Stimulated activated naive B cell treated with anti-CD40 and anti-IgM and Interleukin-4, amounts not matched to agents 10 μg/mL and 1 μg/mL and 100 μg/mL, for 72 hours (primary cell): ENCODE measurements around the gene DNAAF1.

Source experiments
- ATAC-seq, 2 donors: fragments of 150-1000 bp; cut with Tn5 transposase; replicated peaks; 2 replicates each; pipeline ENCODE4 v1.10.0; 2021; ENCODE audit warnings: moderate library complexity in 1 of 2
- DNase-seq: peaks from one replicate; pipeline ENCODE4 v3.0.0; 2021
- H3K27ac Mint-ChIP-seq: one replicate; pipeline ENCODE4 v1.8.0; 2022; ENCODE audit warnings: mild to moderate bottlenecking, mixed read lengths
- H3K27me3 Mint-ChIP-seq, 2 donors: one replicate each; pipeline ENCODE4 v1.8.0; 2022; ENCODE audit warnings: mixed read lengths in 2 of 2
- H3K36me3 Mint-ChIP-seq, 2 donors: one replicate each; pipeline ENCODE4 v1.8.0; 2022; ENCODE audit warnings: mixed read lengths in 2 of 2, mild to moderate bottlenecking in 1 of 2
- H3K4me1 Mint-ChIP-seq, 2 donors: one replicate each; pipeline ENCODE4 v1.8.0; 2022; ENCODE audit warnings: mixed read lengths in 2 of 2, mild to moderate bottlenecking in 1 of 2
- H3K4me3 Mint-ChIP-seq, 2 donors: one replicate each; pipeline ENCODE4 v1.8.0; 2022; ENCODE audit warnings: mild to moderate bottlenecking in 2 of 2, mixed read lengths in 2 of 2, moderate library complexity in 1 of 2
- H3K9me3 Mint-ChIP-seq, 2 donors: one replicate each; pipeline ENCODE4 v1.8.0; 2022; ENCODE audit warnings: mixed read lengths in 2 of 2, mild to moderate bottlenecking in 1 of 2

DNAAF1 gene

DNA sequence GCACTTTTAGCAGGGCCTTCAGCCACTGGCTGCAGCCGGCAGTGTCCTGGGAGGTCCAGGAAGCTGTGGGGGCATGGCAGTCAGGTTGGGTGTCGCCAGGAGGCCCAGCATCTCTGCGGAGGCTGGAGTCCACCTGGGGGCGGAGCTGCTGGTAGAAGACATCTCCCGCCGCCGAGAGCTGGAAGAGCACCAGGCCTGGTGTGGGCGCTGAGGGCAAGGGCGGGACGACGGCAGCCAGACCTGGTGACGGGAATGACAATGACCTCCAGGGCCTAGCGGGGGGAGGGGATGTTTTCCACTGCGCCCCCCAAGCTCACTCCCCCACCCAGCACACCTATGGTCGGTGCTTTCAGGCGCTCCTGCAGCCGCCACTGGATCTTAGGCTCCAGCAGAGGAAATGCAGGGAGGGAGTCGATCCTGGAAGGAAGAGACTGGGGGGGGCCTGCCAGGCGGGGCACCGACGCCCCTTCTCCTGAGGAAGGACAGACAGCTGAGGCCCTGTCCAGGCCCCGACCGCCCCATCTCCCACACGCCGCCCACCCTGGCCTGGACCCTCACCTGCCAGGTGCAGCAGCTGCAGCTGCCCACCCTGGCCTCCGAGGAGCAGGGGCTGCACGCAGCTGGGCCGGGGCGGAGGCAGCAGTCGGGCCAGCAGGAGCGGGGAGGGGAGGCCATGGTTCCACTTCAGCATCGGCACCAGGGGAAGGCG, 34.7 kb downstream of the DNAAF1 start:
- DNase-seq, result no peak
- no peak for ATAC-seq
- Mint-ChIP-seq H3K9me3 (no peaks in the 10 kb centered on the region), H3K27ac (no peak overlapping the region), H3K4me3 (no peak overlapping the region), H3K36me3 (peaks cover 27 to 48% of the 10 kb centered on the region in 2 donors), H3K27me3 (peaks cover 0 to under 1% of the 10 kb centered on the region in 2 donors), H3K4me1 (peaks cover 20 to 35% of the 10 kb centered on the region in 2 donors)

- no peaks in the 10 kb centered on the region for H3K27me3 Mint-ChIP-seq
- DNase-seq, result no peak
- H3K36me3 Mint-ChIP-seq, result peaks cover 34 to 54% of the 10 kb centered on the region in 2 donors
- no peaks in the 10 kb centered on the region for H3K9me3 Mint-ChIP-seq
- no peak overlapping the region for H3K4me3 Mint-ChIP-seq
- H3K27ac Mint-ChIP-seq, result peak overlapping the region; percentile 56
- peaks cover 19 to 36% of the 10 kb centered on the region in 2 donors for H3K4me1 Mint-ChIP-seq
- no peak for ATAC-seq
Observed at GRCh38 chr16:84180519-84181140, 35.5 kb downstream of the DNAAF1 start.

GRCh38 chr16:84181144-84181915, 36.2 kb downstream of the DNAAF1 start:
- ATAC-seq (no peak), DNase-seq (no peak)
- Mint-ChIP-seq H3K27me3 (no peaks in the 10 kb centered on the region), H3K4me3 (no peak overlapping the region), H3K4me1 (peaks cover 18 to 37% of the 10 kb centered on the region in 2 donors), H3K9me3 (no peaks in the 10 kb centered on the region), H3K36me3 (peaks cover 34 to 54% of the 10 kb centered on the region in 2 donors), H3K27ac (peak overlapping the region; percentile 56)

- H3K27me3 Mint-ChIP-seq, result no peaks in the 10 kb centered on the region
- H3K36me3 Mint-ChIP-seq, result peaks cover 36 to 57% of the 10 kb centered on the region in 2 donors
- no peak for ATAC-seq
- H3K4me3 Mint-ChIP-seq, result no peak overlapping the region
- H3K4me1 Mint-ChIP-seq, result peaks cover 20 to 37% of the 10 kb centered on the region in 2 donors
- H3K27ac Mint-ChIP-seq, result no peak overlapping the region
- DNase-seq, result no peak
- no peaks in the 10 kb centered on the region for H3K9me3 Mint-ChIP-seq
Observed at GRCh38 chr16:84182104-84182503, 37.0 kb downstream of the DNAAF1 start.

GRCh38 chr16:84182680-84183571, 37.8 kb downstream of the DNAAF1 start:
- H3K27ac Mint-ChIP-seq, result peak overlapping the region; percentile 59
- H3K4me1 Mint-ChIP-seq, result peaks cover 18 to 31% of the 10 kb centered on the region in 2 donors
- DNase-seq, result no peak
- ATAC-seq, result no peak
- no peaks in the 10 kb centered on the region for H3K27me3 Mint-ChIP-seq
- peaks cover 36 to 53% of the 10 kb centered on the region in 2 donors for H3K36me3 Mint-ChIP-seq
- H3K9me3 Mint-ChIP-seq, result no peaks in the 10 kb centered on the region
- no peak overlapping the region for H3K4me3 Mint-ChIP-seq

DNA sequence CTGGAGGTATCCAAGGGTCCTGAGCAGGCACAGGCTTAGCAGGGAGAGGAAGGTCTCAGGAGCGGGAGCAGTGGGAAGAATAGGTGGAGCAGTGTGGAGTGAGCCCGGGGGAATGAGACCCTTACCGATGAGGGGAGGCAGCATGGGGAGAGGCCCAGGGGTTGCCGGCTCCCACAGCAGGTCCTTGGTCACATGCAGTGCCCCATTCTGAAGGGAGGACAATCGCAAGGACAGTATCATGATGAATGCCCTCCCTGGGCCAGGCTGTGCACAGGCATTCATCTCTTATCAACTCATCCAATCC, 38.4 kb downstream of the DNAAF1 start:
- H3K4me1 Mint-ChIP-seq, result peaks cover 16 to 25% of the 10 kb centered on the region in 2 donors
- H3K4me3 Mint-ChIP-seq, result no peak overlapping the region
- H3K36me3 Mint-ChIP-seq, result peaks cover 32 to 47% of the 10 kb centered on the region in 2 donors
- ATAC-seq, result no peak
- H3K27me3 Mint-ChIP-seq, result no peaks in the 10 kb centered on the region
- DNase-seq, result no peak
- H3K9me3 Mint-ChIP-seq, result no peaks in the 10 kb centered on the region
- peak overlapping the region; percentile 59 for H3K27ac Mint-ChIP-seq

DNA sequence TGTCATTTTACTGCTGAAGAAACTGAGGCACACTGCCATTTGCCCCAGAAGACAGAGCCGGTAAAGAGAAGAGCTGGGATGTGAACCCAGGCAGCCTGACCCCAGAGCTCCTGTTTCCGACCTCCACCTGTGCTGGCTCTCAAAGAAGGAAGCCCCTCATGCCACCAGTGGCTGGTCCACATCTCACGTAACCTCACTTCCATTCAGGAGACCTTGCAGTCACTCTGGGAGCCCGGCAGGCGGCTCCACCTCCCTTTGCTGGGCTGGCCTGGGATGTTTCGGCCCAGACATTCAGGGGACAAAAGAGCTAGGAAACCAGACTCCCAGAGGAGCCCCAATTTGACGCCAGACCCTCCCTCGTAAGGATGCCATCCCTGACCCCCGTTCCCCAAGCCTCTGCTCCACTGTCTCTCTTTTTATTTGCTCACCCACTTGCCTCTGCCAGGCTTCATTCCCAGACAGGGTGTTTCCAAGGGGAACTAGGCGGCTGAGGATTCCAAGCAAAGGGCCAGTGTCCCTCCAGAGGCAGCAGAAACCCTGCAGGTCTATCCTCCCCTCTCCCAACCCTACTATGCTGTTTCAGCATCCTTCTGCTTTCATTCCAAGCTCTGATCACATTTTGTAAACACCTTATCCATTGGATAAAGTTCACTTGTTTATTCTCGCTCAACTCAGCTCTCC, 38.9 kb downstream of the DNAAF1 start:
- no peak for ATAC-seq
- no peak for DNase-seq
- Mint-ChIP-seq H3K27me3 (no peaks in the 10 kb centered on the region), H3K9me3 (no peaks in the 10 kb centered on the region), H3K4me1 (peaks cover 15 to 25% of the 10 kb centered on the region in 2 donors), H3K4me3 (no peak overlapping the region), H3K27ac (no peak overlapping the region), H3K36me3 (peaks cover 29 to 43% of the 10 kb centered on the region in 2 donors)

- H3K4me3 Mint-ChIP-seq, result peak overlapping the region; percentile 73 to 97
- DNase-seq, result no peak
- H3K9me3 Mint-ChIP-seq, result no peaks in the 10 kb centered on the region
- no peaks in the 10 kb centered on the region for H3K27me3 Mint-ChIP-seq
- no peak for ATAC-seq
- peaks cover 15 to 25% of the 10 kb centered on the region in 2 donors for H3K4me1 Mint-ChIP-seq
- H3K36me3 Mint-ChIP-seq, result peaks cover 29 to 40% of the 10 kb centered on the region in 2 donors
- peak overlapping the region; percentile 38 for H3K27ac Mint-ChIP-seq
Observed at GRCh38 chr16:84184775-84185174, 39.7 kb downstream of the DNAAF1 start.

DNA sequence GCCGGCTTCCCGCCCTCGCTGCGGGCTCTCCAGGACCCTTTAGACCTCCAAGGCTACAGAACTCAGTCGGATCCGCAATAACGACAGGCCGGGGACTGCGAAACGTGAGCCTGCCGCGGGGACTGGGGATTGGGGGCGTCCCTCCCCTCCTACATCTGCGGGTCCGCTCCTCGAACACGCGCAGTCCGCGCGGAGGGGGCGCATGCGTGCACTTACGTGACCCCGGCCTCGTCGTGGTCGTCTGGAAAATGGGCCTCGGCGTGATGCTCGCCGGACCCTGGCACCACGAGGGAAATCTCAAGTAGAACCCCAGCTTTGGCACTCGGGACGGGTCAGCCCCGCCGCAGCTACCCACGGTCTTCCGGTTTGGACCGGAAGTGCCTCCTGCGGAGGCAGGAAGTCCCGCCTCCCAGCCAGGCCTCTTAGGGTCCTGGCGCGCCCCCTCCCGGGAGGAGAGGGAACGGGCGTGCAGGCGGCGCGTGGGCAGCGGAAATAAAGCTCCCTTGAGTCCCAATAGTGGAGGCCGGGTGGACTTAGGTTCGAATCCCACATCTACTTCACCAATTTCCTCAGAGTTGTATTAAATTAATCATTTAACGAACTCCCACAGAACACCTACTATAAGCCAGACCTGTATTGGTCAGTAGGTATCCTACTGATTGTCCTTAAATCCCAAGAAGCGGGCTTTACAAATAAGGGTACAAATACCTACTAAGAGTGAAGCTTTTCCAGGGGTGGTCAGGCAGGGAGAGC, 41.8 kb downstream of the DNAAF1 start, which contains the start of gene TAF1C:
Gene TAF1C, minus strand, starts transcription at position 373 of the 753 bp plus-strand sequence. CDS start 2,069 bp downstream, outside the sequence.
- peak within 1 kb of the TSS; percentile 97 for H3K4me3 Mint-ChIP-seq
- H3K36me3 Mint-ChIP-seq, result peaks cover 26 to 29% of the 10 kb centered on the region in 2 donors
- ATAC-seq (peak; percentile 97 to 98), DNase-seq (peak; percentile 87)
- peaks cover 15 to 25% of the 10 kb centered on the region in 2 donors for H3K4me1 Mint-ChIP-seq
- H3K27me3 Mint-ChIP-seq, result no peaks in the 10 kb centered on the region
- no peaks in the 10 kb centered on the region for H3K9me3 Mint-ChIP-seq
- peak within 1 kb of the TSS; percentile 98 for H3K27ac Mint-ChIP-seq

- Mint-ChIP-seq H3K4me3 (no peak within 1 kb of the TSS), H3K27ac (no peak within 1 kb of the TSS), H3K9me3 (no peaks in the 10 kb centered on the region), H3K36me3 (peaks cover 2 to 3% of the 10 kb centered on the region in 2 donors), H3K27me3 (peaks cover 0 to 10% of the 10 kb centered on the region in 2 donors), H3K4me1 (peaks cover 12 to 23% of the 10 kb centered on the region in 2 donors)
- DNase-seq (no peak), ATAC-seq (no peak)
Observed at GRCh38 chr16:84190731-84191388, 45.8 kb downstream of the DNAAF1 start, which contains the start of gene ADAD2. Gene ADAD2 (plus strand): TSS chr16:84191157. CDS start chr16:84191231, 74 bp downstream.

DNA sequence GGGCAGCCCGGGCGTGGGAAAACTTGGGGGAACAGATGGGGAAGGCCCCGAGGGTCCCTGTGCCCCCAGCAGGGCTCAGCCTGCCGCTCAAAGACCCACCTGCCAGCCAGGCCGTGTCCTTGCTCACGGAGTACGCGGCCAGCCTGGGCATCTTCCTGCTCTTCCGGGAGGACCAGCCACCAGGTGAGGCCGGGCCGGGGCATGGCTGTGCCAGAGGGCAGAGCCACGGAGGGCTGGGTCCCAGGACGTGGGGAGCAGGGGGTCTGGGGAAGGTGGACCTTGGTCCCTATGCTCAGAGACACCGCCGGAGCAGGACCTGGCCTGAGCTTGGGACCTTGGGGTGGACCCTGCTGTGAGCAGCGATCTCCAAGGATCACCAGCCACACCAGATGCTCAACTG, 46.4 kb downstream of the DNAAF1 start:
- peaks cover 2 to 3% of the 10 kb centered on the region in 2 donors for H3K36me3 Mint-ChIP-seq
- H3K4me3 Mint-ChIP-seq, result no peak overlapping the region
- no peak overlapping the region for H3K27ac Mint-ChIP-seq
- DNase-seq (no peak), ATAC-seq (no peak)
- H3K4me1 Mint-ChIP-seq, result peaks cover 12 to 18% of the 10 kb centered on the region in 2 donors
- peaks cover 0 to 10% of the 10 kb centered on the region in 2 donors for H3K27me3 Mint-ChIP-seq
- H3K9me3 Mint-ChIP-seq, result no peaks in the 10 kb centered on the region

DNA sequence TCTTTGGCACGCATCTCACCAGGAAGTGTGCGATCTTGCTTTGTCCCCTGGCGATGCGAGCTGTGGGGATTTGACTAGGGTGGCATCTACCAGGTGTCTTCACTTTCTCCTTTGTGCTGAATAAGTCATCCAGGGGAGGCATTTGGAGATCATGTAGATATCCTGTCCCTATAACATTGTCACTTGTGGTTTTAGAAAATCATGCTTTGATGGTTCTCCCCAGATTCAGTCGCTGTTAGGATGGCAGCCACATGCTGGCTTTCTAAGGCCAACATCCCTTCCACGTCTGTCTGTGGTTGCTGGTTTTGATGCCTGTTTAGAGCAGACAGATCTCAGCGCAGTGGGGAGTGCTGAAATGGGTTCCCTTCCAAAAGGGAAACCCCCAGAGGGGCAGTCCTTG, 48.4 kb downstream of the DNAAF1 start:
- H3K9me3 Mint-ChIP-seq, result no peaks in the 10 kb centered on the region
- peaks cover 9 to 18% of the 10 kb centered on the region in 2 donors for H3K4me1 Mint-ChIP-seq
- H3K4me3 Mint-ChIP-seq, result peak overlapping the region in 1 of 2 donors; percentile 54
- peaks cover 0 to 10% of the 10 kb centered on the region in 2 donors for H3K27me3 Mint-ChIP-seq
- no peak for DNase-seq
- H3K27ac Mint-ChIP-seq, result no peak overlapping the region
- no peaks in the 10 kb centered on the region for H3K36me3 Mint-ChIP-seq
- ATAC-seq, result peak; percentile 6 to 20
